Natural killer cell treated with Interleukin-12 subunit alpha and Interleukin-12 subunit beta and Interleukin-15 and Interleukin-18, amount 100 ng/mL, for 72 hours (primary cell): ENCODE measurements around the gene WASF3. TPM values are rescaled to one million over a fixed set of nuclear protein-coding genes. Genes with fewer than 3 reads are reported as not detected.

Experiments
- ATAC-seq, 2 donors: fragments of 150-1000 bp; cut with Tn5 transposase in 1 of 2; sonication (Bioruptor Pico), chemical (Tn5 transposase) in 1 of 2; 2 replicates each; pipeline ENCODE4 v1.10.0; 2021
- DNase-seq: peaks from one replicate; pipeline ENCODE4 v3.0.0; 2022; ENCODE audit warnings: low spot score
- H3K27ac Mint-ChIP-seq, 2 donors: 1 replicate in 1 of 2; 2 replicates in 1 of 2; pipeline ENCODE4 v1.8.0; 2022; ENCODE audit warnings: mixed read lengths in 2 of 2, mild to moderate bottlenecking in 1 of 2, moderate library complexity in 1 of 2
- H3K27me3 Mint-ChIP-seq, 2 donors: 1 replicate in 1 of 2; 2 replicates in 1 of 2; pipeline ENCODE4 v1.8.0; 2022; ENCODE audit warnings: mixed read lengths in 2 of 2
- H3K36me3 Mint-ChIP-seq: one replicate; pipeline ENCODE4 v1.8.0; 2022; ENCODE audit warnings: mixed read lengths
- H3K4me1 Mint-ChIP-seq, 2 donors: 1 replicate in 1 of 2; 2 replicates in 1 of 2; pipeline ENCODE4 v1.8.0; 2022; ENCODE audit warnings: low read depth in 2 of 2, mixed read lengths in 2 of 2, mild to moderate bottlenecking in 1 of 2
- H3K4me3 Mint-ChIP-seq: one replicate; pipeline ENCODE4 v1.8.0; 2022; ENCODE audit warnings: mixed read lengths
- H3K9me3 Mint-ChIP-seq: 2 replicates; pipeline ENCODE4 v1.8.0; 2022; ENCODE audit warnings: mixed read lengths
- total RNA-seq, 2 donors: library from RNA; stranded (reverse); gene quantifications; one replicate each; pipeline ENCODE4 v1.2.3, GENCODE V29; 2022

Gene WASF3
- total RNA-seq, 2 donors from 2014 or later = not detected

GRCh38 chr13:26677156-26677555 lies 119.7 kb downstream of the WASF3 start:
- ATAC-seq (no peak), DNase-seq (no peak)
- H3K4me3 Mint-ChIP-seq = no peak overlapping the region
- no peaks in the 10 kb centered on the region for H3K36me3 Mint-ChIP-seq
- no peaks in the 10 kb centered on the region for H3K9me3 Mint-ChIP-seq
- peaks cover 12 to 27% of the 10 kb centered on the region in 2 donors for H3K27me3 Mint-ChIP-seq
- no peak overlapping the region for H3K27ac Mint-ChIP-seq
- H3K4me1 Mint-ChIP-seq = no peaks in the 10 kb centered on the region

DNA sequence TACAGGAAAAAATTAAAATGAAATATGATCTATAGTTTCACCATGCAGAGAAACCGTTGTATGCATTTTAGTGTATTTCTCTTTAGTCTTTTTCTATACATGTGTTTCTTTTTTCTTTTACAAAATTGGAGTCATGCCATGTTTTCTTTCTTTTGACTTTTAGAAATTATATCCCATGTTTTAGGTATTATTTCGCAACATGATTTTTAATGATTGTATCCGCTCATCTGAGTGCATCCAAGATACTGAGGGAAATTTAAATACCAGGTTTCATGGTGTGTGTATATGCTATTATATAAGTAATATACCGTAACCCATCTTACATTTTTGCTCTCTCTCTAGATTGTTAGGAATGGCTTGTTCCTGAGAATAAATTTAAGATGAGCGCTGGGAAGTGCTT lies 120.8 kb downstream of the WASF3 start:
- H3K9me3 Mint-ChIP-seq = no peaks in the 10 kb centered on the region
- DNase-seq (no peak), ATAC-seq (no peak)
- no peaks in the 10 kb centered on the region for H3K36me3 Mint-ChIP-seq
- no peak overlapping the region for H3K27ac Mint-ChIP-seq
- H3K4me3 Mint-ChIP-seq = no peak overlapping the region
- H3K4me1 Mint-ChIP-seq = no peaks in the 10 kb centered on the region
- peaks cover 11 to 19% of the 10 kb centered on the region in 2 donors for H3K27me3 Mint-ChIP-seq

- no peak for ATAC-seq
- Mint-ChIP-seq H3K4me3 (no peak overlapping the region), H3K36me3 (no peaks in the 10 kb centered on the region), H3K27ac (no peak overlapping the region), H3K4me1 (no peaks in the 10 kb centered on the region), H3K9me3 (no peaks in the 10 kb centered on the region), H3K27me3 (peaks cover 8 to 16% of the 10 kb centered on the region in 2 donors)
- DNase-seq = no peak
These were observed 121.3 kb downstream of the WASF3 start for GRCh38 chr13:26678796-26679195.

DNA sequence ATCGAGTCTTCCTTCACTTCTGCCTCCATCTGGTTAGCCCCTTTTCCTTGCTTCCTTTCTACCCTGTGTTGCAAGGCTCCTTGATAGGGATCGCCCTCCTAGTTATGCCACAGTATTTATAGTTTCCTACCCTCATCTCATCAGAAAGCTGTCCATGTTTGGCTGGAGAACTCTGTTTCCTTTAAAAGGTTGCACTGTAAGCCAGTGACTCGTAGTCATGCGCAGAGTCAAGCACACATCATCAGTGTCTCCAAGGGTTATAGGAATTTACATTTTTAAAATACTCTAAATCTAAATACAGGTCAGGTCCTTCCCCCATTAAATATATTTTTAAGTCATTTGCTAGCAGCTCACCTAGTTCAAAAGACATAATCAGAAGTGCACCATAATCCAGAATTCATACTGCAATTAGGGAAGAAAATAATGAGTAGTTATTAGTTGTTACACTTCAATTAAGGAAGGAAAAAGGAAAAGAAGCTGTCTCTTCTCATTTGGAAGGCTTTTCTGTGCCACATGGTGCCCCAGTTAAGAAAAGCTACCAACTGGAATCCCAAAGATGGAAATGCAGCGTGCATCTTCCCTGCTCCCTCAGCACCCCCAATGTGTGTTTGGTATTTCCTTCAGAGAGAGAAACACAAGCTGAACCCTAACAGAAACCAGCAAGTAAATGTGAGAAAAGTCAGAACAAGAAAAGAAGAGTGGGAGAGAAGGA lies 122.1 kb downstream of the WASF3 start:
- Mint-ChIP-seq H3K4me3 (no peak overlapping the region), H3K9me3 (no peaks in the 10 kb centered on the region), H3K36me3 (no peaks in the 10 kb centered on the region), H3K27me3 (peaks cover 10 to 11% of the 10 kb centered on the region in 2 donors), H3K27ac (no peak overlapping the region), H3K4me1 (no peaks in the 10 kb centered on the region)
- ATAC-seq (no peak), DNase-seq (no peak)

GRCh38 chr13:26680123-26680450 lies 122.6 kb downstream of the WASF3 start:
- Mint-ChIP-seq H3K27me3 (peaks cover 11% of the 10 kb centered on the region in 2 donors), H3K36me3 (no peaks in the 10 kb centered on the region), H3K9me3 (no peaks in the 10 kb centered on the region), H3K27ac (no peak overlapping the region), H3K4me3 (no peak overlapping the region), H3K4me1 (no peaks in the 10 kb centered on the region)
- ATAC-seq (peak in 1 of 2 donors; percentile 32), DNase-seq (no peak)

- H3K36me3 Mint-ChIP-seq = no peaks in the 10 kb centered on the region
- no peaks in the 10 kb centered on the region for H3K4me1 Mint-ChIP-seq
- DNase-seq (no peak), ATAC-seq (no peak)
- H3K9me3 Mint-ChIP-seq = no peaks in the 10 kb centered on the region
- H3K27ac Mint-ChIP-seq = no peak overlapping the region
- peaks cover 11 to 15% of the 10 kb centered on the region in 2 donors for H3K27me3 Mint-ChIP-seq
- no peak overlapping the region for H3K4me3 Mint-ChIP-seq
These were observed 123.1 kb downstream of the WASF3 start for GRCh38 chr13:26680572-26680971.

DNA sequence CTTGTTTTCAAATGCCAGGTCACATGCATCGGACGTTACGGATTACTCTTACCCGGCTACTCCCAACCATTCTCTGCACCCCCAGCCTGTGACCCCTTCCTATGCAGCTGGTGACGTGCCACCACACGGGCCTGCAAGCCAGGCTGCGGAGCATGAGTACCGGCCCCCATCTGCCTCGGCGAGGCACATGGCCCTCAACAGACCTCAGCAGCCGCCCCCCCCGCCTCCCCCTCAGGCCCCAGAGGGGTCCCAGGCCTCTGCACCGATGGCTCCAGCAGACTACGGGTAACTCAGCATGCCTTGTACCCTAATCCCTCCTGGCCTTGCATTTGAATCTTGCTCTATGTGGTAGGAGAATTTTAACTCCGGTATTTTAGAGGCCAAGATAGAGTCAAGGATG lies 123.6 kb downstream of the WASF3 start:
- H3K27me3 Mint-ChIP-seq = peaks cover 11 to 18% of the 10 kb centered on the region in 2 donors

GRCh38 chr13:26682606-26683005 lies 125.1 kb downstream of the WASF3 start:
- peaks cover 11 to 18% of the 10 kb centered on the region in 2 donors for H3K27me3 Mint-ChIP-seq
- H3K36me3 Mint-ChIP-seq = no peaks in the 10 kb centered on the region
- no peak overlapping the region for H3K27ac Mint-ChIP-seq
- no peaks in the 10 kb centered on the region for H3K4me1 Mint-ChIP-seq
- ATAC-seq (no peak), DNase-seq (no peak)
- no peaks in the 10 kb centered on the region for H3K9me3 Mint-ChIP-seq
- no peak overlapping the region for H3K4me3 Mint-ChIP-seq

More for the DNA sequence above, 123.6 kb downstream of the WASF3 start:
- Mint-ChIP-seq H3K9me3 (no peaks in the 10 kb centered on the region), H3K36me3 (no peaks in the 10 kb centered on the region), H3K4me1 (no peaks in the 10 kb centered on the region), H3K4me3 (no peak overlapping the region), H3K27ac (no peak overlapping the region)
- ATAC-seq (no peak), DNase-seq (no peak)

DNA sequence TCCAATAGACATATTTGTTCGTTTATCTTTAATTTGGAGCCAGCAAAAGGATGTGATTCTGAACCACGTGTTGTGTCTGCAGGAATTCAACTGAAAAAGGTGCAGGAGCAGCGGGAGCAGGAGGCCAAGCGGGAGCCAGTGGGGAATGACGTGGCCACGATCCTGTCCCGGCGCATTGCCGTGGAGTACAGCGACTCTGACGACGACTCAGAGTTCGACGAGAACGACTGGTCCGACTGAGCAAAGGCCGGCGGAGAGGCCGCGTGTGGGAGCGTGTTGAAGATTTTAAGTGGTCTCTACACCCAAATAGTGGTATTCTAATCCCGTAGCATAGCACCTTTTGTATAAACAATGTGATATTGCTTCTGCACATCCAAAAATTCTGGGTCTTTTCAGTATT lies 128.1 kb downstream of the WASF3 start:
- Mint-ChIP-seq H3K4me1 (no peaks in the 10 kb centered on the region), H3K27me3 (peaks cover 6 to 7% of the 10 kb centered on the region in 2 donors), H3K4me3 (no peak overlapping the region), H3K36me3 (no peaks in the 10 kb centered on the region), H3K27ac (no peak overlapping the region), H3K9me3 (no peaks in the 10 kb centered on the region)
- no peak for DNase-seq
- ATAC-seq = no peak

DNA sequence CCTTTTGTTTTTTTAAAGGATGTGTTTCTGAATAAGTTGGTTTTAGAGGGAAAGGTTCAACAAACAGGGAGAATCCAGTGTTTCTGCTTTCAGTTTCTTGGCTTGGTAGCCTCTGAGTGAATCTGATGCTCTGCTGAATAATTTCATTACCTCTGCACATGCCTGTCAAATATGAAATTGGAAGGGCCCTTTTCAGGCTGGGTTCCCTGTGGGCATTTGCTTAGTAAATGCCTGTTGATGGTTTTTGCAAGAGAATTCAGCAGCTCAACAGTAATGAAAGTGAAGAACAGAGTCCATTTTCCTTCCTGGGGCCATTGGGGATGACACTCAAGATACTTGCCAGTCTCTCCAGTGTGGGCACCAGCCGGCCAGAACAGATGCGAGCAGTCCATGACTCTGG lies 128.8 kb downstream of the WASF3 start:
- no peak overlapping the region for H3K27ac Mint-ChIP-seq
- no peaks in the 10 kb centered on the region for H3K4me1 Mint-ChIP-seq
- no peaks in the 10 kb centered on the region for H3K9me3 Mint-ChIP-seq
- peaks cover 4% of the 10 kb centered on the region for H3K36me3 Mint-ChIP-seq
- DNase-seq (no peak), ATAC-seq (no peak)
- H3K4me3 Mint-ChIP-seq = no peak overlapping the region
- peaks cover 7 to 9% of the 10 kb centered on the region in 2 donors for H3K27me3 Mint-ChIP-seq

DNA sequence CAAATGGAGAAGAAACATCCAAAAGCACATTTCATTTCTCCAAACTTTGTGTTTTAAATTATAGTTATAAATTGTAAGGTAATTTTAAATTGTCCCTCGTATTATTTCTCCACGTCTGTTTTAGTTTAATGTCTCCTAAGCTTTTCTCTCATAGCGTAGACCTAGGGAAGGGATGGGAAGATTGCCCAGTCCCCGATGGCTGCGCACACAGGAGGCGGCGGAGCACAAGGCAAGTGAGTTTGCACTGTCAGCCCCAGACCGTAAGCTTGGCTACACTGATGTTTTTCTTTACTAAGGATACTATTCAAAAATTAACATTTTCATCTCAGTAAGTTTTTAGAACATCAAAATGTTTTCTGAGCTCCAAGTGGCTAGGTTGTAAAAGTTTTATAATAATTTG lies 130.8 kb downstream of the WASF3 start:
- Mint-ChIP-seq H3K27ac (no peak overlapping the region), H3K36me3 (peaks cover 11% of the 10 kb centered on the region), H3K9me3 (peaks cover 4% of the 10 kb centered on the region), H3K27me3 (peaks cover 6 to 15% of the 10 kb centered on the region in 2 donors), H3K4me3 (no peak overlapping the region), H3K4me1 (no peaks in the 10 kb centered on the region)
- ATAC-seq = no peak
- no peak for DNase-seq

DNA sequence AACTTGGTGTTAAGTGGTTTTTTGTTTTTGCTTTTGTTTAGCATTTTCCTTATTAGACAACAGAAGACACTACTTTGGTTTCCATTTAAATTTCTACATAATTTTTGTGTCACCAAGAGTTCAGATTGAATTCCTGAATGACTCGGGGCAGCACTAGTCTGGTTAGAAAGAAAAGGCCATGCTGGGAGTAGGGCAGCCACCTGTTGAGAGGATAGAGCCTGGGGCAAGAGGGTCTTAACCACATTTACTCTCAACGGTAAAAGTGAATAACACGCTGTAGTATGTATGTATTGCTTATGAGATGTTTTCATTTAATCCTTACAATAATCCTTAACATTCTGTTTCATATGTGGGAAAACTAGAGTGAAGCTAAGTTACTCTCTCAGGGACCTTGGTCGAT lies 131.5 kb downstream of the WASF3 start:
- Mint-ChIP-seq H3K27me3 (peaks cover 6 to 15% of the 10 kb centered on the region in 2 donors), H3K4me1 (no peaks in the 10 kb centered on the region), H3K36me3 (peaks cover 11% of the 10 kb centered on the region), H3K4me3 (no peak overlapping the region), H3K27ac (no peak overlapping the region), H3K9me3 (peaks cover 4% of the 10 kb centered on the region)
- DNase-seq (no peak), ATAC-seq (no peak)

- peaks cover 4% of the 10 kb centered on the region for H3K9me3 Mint-ChIP-seq
These were observed 136.4 kb downstream of the WASF3 start for GRCh38 chr13:26693749-26694463.

DNA sequence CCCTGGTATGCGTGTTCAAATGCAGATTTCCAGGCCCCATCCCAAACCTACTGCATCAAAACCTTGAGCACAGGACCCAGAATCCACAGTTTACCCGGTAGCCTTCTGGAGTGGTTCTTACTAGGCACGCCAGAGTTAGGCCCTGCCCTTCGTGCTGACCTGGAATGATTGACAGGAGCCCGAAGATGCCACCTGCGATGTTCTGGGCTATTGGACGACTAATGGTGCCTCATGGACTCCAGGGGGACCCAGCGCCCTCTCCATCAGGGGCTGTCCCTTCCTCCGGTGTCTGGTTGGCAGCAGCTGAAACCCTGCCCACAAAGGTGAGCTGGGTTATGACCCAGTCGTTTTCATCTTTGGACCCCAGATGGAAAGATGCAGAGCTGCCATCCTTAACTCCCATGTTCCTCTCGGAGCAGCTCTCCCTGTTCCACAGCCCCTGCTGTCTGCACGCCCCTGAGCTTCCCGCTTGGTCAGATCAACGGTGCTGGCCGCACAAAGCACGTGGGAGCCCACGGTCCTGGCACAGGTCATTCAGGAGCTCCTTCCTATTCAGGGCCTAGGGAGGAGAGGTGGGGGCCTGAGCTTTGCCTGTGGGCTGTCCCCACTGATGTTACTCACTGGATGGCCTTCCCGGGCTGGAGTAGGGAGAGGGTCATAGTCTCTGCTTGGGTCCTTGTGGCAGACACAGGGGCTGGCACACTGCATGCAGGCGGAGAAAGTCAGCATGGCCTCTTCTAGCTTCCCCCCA lies 137.3 kb downstream of the WASF3 start:
- Mint-ChIP-seq H3K4me3 (no peak overlapping the region), H3K27me3 (peaks cover 8 to 10% of the 10 kb centered on the region in 2 donors), H3K36me3 (peaks cover 11% of the 10 kb centered on the region), H3K9me3 (peaks cover 4% of the 10 kb centered on the region), H3K4me1 (no peaks in the 10 kb centered on the region), H3K27ac (no peak overlapping the region)
- no peak for ATAC-seq
- DNase-seq = no peak

More at GRCh38 chr13:26693749-26694463, 136.4 kb downstream of the WASF3 start:
- H3K36me3 Mint-ChIP-seq = peaks cover 11% of the 10 kb centered on the region
- no peak for DNase-seq
- peaks cover 8 to 10% of the 10 kb centered on the region in 2 donors for H3K27me3 Mint-ChIP-seq
- no peak overlapping the region for H3K4me3 Mint-ChIP-seq
- H3K27ac Mint-ChIP-seq = no peak overlapping the region
- H3K4me1 Mint-ChIP-seq = no peaks in the 10 kb centered on the region
- ATAC-seq = no peak
